Omental fat pad (tissue), 4 donors: Measurements from ENCODE around the gene CDK4. TPM values are rescaled to one million over a fixed set of nuclear protein-coding genes. Genes with fewer than 3 reads are reported as not detected.
"Not testable (repeated sequence)": the region's sequence is repeated elsewhere in the genome, so short reads cannot be mapped to it uniquely, and the experiment has no call there.

Experiments used
- ATAC-seq: fragments of 150-250 bp; one replicate; pipeline ENCODE4 v1.9.1; 2016; ENCODE audit warnings: mild to moderate bottlenecking, moderate library complexity; ENCODE audit not compliant: low FRiP score
- DNase-seq: peaks from one replicate; pipeline ENCODE4 v3.0.0-alpha.2; 2019; ENCODE audit warnings: low spot score
- CTCF ChIP-seq, 3 donors: fragments of 450-650 bp; IDR thresholded peaks; one replicate each; pipeline ENCODE4 v1.5.1; 2016 to 2017; ENCODE audit warnings: antibody characterized with exemption in 3 of 3, mild to moderate bottlenecking in 3 of 3, moderate library complexity in 2 of 3
- total RNA-seq, 4 donors: library from RNA; depleted of rRNA; stranded (reverse); fragments of >200 nt; gene quantifications; one replicate each; pipeline ENCODE4 v1.1.0, GENCODE V29; 2016

The CDK4 gene
- total RNA-seq, 4 donors from 2014 or later, result 81.9 to 96.2 (median 89.0) TPM

GRCh38 chr12:57718641-57719528 lies 33.2 kb downstream of the CDK4 start:
- no peak for TF ChIP-seq CTCF (IDR thresholded peaks at IDR 0.05)
- DNase-seq (no peak), ATAC-seq (no peak)

DNA sequence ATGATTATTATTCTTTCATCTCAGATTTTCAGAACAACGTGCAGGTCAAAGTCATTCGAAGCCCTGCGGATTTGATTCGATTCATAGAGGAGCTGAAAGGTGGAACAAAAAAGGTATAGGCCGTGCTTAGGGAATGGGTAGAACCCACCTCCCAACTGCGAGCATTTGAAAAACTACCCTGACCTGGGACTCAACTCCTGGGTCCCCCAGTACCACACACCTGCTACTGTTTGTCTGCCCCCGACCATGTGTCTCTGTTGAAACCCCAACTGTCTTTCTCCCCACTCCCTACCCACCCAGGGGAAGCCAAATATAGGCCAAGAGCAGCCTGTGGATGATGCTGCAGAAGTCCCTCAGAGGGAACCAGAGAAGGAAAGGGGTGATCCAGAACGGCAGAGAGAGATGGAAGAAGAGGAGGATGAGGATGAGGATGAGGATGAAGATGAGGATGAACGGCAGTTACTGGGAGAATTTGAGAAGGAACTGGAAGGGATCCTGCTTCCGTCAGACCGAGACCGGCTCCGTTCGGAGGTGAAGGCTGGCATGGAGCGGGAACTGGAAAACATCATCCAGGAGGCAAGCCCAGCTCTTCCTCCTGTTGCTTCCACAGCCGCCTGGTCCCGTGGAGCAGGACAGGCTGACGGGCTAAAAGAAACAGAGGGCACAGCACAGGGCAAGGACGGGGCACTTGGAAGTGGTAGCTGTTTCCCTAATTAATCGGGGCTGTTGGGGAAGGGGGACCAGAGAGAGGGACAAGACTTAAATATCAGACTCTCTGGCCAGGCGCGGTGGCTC lies 34.1 kb downstream of the CDK4 start:
- ATAC-seq (no peak), DNase-seq (no peak)
- no peak for TF ChIP-seq CTCF (IDR thresholded peaks at IDR 0.05)

GRCh38 chr12:57717131-57717530 lies 35.0 kb downstream of the CDK4 start:
- TF ChIP-seq CTCF (IDR thresholded peaks at IDR 0.05), result no peak
- DNase-seq (no peak), ATAC-seq (no peak)

DNA sequence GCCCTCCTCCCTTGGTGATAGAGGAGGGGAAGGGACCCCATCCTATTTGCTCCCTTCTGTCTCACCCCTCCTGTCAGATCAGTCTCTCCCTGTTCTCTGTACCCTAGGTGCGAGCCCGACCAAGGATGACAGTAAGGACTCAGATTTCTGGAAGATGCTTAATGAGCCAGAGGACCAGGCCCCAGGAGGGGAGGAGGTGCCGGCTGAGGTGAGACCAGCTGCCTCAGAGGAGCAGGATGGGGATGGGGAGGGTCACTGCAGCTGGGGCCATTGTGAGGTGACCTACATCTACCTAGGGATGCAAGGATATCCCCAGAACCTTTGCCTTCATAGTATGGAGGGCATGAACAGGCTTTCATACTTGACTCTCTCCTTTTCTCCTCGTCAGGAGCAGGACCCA lies 35.8 kb downstream of the CDK4 start:
- DNase-seq (no peak), ATAC-seq (no peak)
- TF ChIP-seq CTCF (IDR thresholded peaks at IDR 0.05), result no peak

DNA sequence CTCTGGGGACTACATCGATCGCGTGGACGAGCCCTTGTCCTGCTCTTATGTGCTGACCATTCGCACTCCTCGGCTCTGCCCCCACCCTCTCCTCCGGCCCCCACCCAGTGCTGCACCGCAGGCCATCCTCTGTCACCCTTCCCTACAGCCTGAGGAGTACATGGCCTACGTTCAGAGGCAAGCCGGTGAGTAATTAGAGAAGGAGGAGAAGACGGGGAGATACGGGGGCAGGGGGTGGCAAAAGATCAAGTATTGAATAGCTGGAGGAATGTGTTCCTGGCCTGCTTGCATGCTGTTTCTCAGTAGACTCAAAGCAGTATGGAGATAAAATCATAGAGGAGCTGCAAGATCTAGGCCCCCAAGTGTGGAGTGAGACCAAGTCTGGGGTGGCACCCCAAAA lies 36.3 kb downstream of the CDK4 start:
- TF ChIP-seq CTCF (IDR thresholded peaks at IDR 0.05), result no peak
- DNase-seq, result no peak

DNA sequence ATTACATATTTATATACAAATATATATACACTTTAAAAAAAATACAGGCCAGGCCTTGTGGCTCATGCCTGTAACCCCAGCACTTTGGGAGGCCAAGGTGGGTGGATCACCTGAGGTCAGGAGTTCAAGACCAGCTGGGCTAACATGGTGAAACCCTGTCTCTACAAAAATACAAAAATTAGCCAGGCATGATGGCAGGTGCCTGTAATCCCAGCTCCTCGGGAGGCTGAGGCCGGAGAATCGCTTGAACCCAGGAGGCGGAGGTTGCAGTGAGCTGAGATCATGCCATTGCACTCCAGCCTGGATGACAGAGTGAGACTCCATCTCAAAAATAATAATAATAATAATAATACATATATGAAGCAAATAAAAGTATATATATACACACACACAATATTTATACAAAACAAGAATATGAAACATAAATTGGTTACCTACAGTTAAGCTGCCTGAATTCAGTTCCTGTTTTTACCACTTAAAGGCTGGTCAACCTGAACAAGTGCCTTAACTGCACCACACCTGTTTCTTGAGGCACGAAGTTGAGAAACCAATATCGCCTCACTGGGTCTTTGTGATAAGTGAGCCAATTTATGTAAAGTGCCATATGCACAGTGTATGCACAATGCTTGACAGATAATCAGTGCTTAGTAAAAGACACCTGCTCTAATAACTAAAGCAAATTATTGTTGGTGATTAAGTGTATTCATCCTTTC lies 36.9 kb downstream of the CDK4 start:
- not testable (repeated sequence) for DNase-seq, ATAC-seq

More for the DNA sequence above, 36.3 kb downstream of the CDK4 start:
- ATAC-seq, result no peak

GRCh38 chr12:57713209-57713608 lies 38.9 kb downstream of the CDK4 start:
- no peak for DNase-seq
- no peak for TF ChIP-seq CTCF (IDR thresholded peaks at IDR 0.05)
- ATAC-seq, result no peak
